LNCaP clone FGC (cell line): ENCODE results near the gene PRR11.
"Not testable (repeated sequence)": the region's sequence is repeated elsewhere in the genome, so short reads cannot be mapped to it uniquely, and the experiment has no call there.

Source experiments
- DNase-seq: peaks from one replicate; pipeline ENCODE4 v3.0.0-alpha.2; 2011; ENCODE audit warnings: low read depth
- H3K4me3 ChIP-seq: 2 replicates; pipeline ENCODE4 v1.5.1; 2011; ENCODE audit warnings: mild to moderate bottlenecking, low read depth, low read length, control low read depth
- CTCF ChIP-seq: IDR thresholded peaks from 2 replicates; pipeline ENCODE4 v1.5.1; 2012; ENCODE audit warnings: mild to moderate bottlenecking; ENCODE audit not compliant: control insufficient read depth, insufficient read depth; ENCODE audit errors: extremely low read depth

The PRR11 gene

DNA sequence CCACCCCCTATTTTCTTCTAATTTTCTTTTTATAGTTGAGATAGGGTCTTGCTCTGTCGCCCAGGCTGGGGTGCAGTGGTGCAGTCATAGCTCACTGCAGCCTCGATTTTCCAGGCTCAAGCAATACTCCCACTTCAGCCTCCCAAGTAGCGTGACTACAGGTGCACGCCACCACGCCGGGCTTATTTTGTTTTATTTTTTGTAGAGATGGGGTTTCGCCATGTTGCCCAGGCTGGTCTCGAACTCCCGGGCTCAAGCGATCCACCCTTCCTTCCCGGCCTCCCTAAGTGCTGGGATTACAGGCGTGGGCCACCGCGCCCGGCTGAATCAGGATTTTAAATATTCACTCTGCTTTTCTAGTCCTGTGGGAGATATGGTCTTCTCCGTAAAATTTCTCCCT is 63.8 kb downstream of the PRR11 start:
- no peak for DNase-seq
- TF ChIP-seq CTCF = no peak
- H3K4me3 ChIP-seq = no peak overlapping the region

DNA sequence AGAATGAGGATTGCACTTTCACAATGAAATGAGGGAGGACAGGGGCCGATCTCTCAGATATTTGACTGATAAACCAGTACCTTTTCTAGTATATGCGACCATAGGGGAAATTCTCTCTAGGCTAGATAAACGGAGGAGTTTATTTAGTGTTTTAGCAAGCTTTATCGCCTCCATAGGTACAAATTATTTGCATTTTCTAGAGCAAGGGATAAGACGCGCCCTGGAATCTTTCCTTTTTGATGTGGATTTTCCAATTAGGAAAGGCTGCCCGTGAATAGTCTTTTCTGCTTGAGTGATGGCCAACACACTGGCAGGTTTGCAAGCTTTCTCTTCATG is 64.4 kb downstream of the PRR11 start:
- peak overlapping the region; percentile 27; the same call in 1 of the 2 replicates for H3K4me3 ChIP-seq
- TF ChIP-seq CTCF = no peak
- no peak for DNase-seq

- TF ChIP-seq CTCF = peak; percentile 96
- peak within 1 kb of the TSS; percentile 98 for H3K4me3 ChIP-seq
- DNase-seq = peak; percentile 80
These were observed 65.0 kb downstream of the PRR11 start, which contains the start of gene GDPD1 for GRCh38 chr17:59220328-59221158. GDPD1 (plus strand) TSS chr17:59220511; CDS start chr17:59220610, 99 bp downstream.

GRCh38 chr17:59221159-59221847 is 65.8 kb downstream of the PRR11 start:
- DNase-seq = peak; percentile 17
- H3K4me3 ChIP-seq = peak overlapping the region; percentile 98
- no peak for TF ChIP-seq CTCF

GRCh38 chr17:59223813-59224212 is 68.3 kb downstream of the PRR11 start:
- no peak overlapping the region for H3K4me3 ChIP-seq
- no peak for TF ChIP-seq CTCF
- DNase-seq = no peak

DNA sequence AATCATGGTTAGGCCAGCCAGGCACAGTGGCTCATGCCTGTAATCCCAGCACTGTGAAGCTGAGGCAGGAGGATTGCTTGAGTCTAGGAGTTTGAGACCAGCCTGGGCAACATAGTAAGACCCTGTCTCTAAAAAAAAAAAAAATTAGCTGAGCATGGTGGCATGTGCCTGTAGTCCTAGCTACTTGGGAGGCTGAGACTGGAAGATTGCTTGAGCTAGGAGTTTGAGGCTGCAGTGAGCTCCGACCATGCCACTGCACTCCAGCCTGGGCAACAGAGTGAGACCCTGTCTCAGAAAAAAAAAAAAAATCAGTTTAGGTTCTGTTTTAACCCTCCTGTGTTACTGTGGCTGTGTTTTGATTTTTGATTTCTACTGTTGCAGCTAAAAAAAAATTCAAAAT is 73.0 kb downstream of the PRR11 start:
- DNase-seq, H3K4me3 ChIP-seq: not testable (repeated sequence)

GRCh38 chr17:59230764-59231163 is 75.2 kb downstream of the PRR11 start:
- H3K4me3 ChIP-seq = no peak overlapping the region
- no peak for TF ChIP-seq CTCF
- no peak for DNase-seq
